Right forelimb (tissue), 1 donor: ENCODE results near the gene RAB5IF.
"Not testable (repeated sequence)": the region's sequence is repeated elsewhere in the genome, so short reads cannot be mapped to it uniquely, and the experiment has no call there.

Experiments
- DNase-seq: peaks from one replicate; pipeline ENCODE4 v3.0.0-alpha.2; 2018

Gene RAB5IF

DNA sequence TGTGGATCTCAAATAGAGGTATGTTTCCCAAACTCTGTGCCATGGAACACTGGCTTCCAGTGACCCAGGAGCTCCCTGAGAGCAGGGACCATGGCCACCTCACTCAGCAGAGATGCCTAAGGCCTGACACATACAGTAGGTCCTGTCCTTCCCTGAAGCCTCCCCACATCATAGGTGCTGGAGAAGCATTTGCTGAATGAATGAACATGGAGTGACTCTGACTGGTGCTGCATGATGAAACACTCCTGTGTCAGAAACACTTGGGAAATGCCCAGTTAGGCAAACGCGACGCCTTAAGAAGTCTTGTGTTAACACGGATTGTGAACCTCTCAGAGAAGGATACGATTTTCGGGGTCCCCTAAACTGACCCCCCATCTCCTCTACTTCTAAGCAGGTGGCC, 26.1 kb downstream of the RAB5IF start:
- DNase-seq, result no peak

DNA sequence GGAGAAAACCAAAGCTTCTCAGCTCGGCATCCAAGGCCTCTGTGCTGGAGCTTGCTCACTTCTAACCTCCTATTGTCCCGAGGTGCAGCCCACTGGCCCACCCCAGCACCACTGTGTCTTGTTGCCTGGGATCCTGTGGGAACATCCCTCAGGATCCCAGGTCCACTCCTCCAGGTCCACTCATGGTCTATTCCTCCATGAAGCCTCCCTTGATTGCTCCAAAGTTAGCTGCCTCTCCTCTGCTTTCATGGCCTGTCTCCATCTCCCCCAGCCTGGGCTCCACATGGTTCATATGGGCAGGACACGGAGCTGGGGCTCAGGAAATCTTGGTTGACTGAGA, 26.5 kb downstream of the RAB5IF start:
- DNase-seq, result no peak

DNA sequence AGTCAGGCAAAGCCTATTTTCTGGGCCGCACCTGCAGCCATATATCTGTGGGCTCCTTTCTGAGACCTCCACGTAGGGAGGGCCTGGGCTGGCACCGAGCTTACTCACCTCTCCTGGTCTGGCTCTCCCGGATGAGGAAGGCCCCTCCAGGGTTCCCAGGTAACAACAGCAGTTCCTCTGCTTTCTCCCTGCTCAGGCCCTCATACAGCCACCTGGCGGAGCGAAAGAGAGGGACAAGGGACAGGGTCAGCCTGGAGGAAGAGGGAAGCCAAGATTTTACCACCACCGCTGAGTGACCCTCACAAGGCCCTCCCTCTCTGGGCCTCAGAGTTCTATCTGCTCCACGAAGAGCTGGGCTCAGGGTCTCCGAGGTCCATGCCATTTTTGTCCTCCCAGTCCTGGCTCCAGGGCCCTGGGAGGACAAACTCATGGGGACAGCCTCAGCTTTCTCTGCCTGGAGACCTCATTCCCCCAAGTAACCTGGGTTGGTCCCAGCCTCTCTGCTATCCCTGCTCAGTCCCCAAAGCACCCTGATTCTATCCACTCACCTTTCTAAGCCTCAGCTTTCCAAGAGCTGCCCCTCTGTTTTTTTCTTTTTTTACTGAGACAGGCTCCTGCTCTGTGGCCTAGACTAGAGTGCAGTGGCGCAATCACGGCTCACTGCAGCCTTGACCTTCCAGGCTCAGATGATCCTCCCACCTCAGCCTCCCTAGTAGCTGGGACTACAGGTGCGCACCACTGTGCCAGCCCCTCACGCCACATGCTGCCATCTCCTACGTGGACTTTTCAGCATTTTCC, 27.1 kb downstream of the RAB5IF start:
- DNase-seq, result no peak

DNA sequence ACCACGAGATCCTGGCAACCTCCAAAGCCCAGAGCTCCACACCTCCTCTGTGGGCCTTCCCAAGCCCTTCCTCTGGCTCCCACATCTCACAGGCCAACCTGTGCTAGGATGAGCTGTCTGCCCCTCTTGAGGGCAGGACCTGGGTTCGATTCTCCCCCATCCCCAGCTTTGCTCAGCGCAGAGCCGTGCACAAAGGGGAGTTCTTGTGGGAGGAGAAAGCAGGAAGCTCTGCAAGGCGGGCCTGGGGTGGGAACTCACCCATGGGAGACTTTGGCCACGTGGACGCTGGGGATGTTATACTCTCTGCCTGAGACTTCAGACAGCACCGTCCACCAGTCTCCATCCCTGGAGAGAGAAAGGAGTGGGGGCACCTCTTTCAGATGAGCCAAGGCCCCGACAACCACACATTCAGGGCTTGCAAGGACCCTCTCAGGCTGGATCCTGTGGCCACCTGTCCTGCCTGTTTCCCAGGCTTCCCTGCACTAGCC, 27.8 kb downstream of the RAB5IF start:
- DNase-seq, result no peak

DNA sequence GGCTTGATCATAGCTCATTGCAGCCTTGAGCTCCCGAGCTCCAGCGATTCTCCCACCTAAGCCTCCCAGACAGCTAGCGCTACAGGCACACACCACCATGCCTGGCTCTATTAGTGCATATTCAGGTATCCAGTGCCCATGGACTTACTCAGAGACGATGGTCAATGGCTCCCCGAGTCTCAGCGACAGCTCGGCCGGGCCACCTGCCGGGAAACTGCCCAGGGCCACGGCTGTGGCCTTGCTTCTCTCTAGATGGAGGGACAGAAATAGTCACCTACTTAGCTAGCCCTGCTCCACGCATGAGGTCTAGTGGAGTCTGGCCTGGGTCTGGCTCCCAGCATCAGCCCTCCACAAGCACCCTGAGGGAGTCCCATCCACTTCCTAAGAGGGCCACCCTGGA, 28.8 kb downstream of the RAB5IF start:
- no peak for DNase-seq

DNA sequence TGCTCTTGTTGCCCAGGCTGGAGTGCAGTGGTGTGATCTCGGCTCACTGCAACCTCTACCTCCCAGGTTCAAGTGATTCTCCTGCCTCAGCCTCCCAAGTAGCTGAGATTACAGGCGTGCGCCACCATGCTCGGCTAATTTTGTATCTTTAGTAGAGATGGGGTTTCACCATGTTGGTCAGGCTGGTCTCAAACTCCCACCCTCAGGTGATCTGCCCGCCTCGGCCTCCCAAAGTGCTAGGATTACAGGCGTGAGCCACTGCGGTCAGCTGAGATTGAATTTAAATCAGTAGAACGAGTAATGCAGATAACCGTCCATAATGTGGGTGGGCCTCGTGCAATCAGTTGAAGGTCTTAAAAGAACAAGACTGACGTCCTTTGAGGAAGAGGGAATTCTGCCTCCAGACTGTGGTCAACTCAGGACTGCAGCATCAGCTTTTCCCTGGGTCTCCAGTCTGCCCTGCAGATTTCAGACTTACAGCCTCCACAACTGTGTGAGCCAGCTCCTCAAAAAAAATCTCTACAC, 33.4 kb downstream of the RAB5IF start:
- not testable (repeated sequence) for DNase-seq

DNA sequence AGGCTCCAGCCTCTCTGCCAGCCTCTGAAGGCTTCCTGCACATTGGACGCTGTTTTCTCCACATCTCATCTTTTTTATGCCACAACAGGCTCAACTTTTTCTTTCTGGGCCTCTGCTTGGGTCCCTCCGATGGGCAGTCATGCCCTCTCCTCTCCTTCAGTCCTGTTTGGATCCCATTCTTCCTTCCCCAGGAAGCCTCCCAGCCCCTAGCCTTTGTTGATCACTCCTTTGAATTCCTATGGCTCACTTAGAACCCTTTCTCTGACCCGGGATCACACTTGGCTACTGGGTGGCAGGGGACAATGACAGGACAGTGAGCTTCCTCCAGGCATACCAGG, 35.9 kb downstream of the RAB5IF start:
- DNase-seq, result no peak

DNA sequence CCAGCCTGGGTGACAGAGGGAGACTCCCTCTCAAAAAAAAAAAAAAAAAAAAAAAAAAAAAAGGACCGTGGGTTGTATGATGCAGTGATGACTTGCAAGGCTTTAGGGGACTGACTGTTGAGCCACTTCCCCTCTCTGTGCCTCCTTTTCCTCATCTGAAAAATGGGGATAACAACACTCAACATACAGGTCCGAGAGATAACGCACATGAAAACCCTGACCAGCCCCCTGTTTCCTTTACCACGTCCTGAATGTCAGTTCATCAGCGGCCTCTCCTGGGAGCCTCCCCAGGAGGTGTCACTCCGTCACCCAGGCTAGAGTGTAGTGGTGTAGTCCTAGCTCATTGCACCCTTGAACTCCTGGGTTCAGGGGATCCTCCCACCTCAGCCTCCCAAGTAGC, 36.6 kb downstream of the RAB5IF start:
- no peak for DNase-seq

DNA sequence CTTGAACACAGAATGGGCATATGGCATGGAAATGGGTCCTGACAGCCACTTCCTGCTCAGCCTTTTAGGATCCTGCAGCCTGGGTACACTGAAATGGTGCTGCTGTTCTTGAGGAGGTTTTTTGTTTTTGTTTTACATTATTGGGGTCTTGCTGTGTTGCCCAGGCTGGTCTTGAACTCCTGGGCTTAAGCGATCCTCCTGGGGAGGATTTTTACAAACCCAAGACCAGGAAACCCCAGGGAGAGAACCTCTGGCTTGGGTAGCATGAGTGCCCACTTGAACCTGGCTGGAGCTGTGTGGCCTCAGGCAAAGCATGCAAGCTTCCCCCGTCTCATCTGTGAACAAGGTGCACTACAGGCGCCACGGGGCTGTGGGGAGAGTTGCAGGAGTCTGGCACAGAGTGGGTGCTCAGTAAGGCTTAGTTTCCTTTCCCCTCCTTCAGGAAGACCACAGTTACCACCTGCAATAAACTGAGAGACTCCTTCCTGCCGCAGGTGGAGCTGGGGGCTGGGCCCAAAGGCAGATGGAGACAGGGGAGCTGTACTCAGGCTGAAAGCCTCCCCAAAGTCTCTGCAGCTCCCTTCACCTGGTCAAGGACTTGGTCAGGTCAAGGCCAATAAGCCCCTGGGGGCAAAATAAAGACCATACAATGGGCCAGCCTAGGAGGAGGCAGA, 38.6 kb downstream of the RAB5IF start:
- no peak for DNase-seq

DNA sequence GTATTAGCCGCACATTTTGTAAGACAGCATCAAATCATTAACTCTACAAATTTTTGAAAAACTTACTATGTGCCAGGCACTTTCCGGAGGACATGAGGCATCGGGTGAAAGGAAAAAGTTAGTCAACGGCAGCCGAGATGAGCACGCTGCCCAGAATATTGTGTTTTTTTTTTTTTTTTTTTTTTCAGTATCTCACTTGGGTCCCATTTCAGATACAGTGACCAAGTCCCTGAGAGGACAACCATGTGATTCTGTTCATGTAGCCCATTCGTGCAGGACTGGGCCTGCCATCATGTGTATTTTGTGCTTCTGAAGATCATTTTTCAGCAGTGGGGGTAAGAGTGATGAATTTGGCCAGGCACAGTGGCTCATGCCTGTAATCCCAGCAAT, 39.1 kb downstream of the RAB5IF start:
- DNase-seq, result no peak

DNA sequence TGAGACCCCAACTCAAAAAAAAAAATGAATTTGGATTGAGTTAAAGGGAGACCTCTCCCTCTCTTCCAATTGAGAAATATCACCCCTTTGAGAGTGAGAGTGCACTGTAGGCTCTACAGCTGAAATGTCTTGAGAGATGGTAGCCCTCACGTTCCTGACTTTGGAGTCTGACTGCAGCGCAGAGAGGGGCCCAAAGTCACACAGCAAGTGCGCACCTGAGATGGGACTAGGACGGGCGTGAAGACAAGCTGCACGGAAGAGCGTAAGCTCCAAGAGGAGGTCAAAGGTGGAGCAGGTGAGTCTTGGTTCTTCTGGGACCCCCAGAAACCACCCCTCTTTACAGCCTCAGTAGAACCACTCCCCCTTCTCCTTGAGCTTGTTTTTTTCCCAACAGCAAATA, 39.8 kb downstream of the RAB5IF start:
- no peak for DNase-seq

DNA sequence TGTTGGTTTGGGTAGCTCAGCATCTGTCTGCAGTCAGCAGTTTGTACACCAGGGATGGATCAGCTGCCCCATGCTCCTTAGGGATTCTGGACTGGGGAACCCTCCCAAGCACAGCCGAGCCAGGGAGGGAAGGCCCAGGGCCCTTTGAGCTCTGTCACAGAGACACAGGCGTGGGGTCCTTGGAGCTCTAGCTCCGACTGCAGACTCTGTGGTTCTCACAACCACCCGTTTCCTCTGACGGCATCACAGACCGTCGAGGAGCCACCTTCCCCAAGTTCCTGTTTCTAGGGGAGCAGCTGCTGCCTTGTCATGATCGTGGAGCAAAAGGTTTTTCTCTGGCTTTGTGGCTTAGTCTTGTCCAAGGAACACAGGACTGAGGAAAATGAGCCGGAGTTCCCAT, 40.4 kb downstream of the RAB5IF start, which contains the start of gene SLA2:
Gene SLA2 (minus strand): TSS at position 199 of the 400 bp plus-strand sequence. CDS start 4,861 bp downstream, outside the sequence.
- DNase-seq, result no peak

DNA sequence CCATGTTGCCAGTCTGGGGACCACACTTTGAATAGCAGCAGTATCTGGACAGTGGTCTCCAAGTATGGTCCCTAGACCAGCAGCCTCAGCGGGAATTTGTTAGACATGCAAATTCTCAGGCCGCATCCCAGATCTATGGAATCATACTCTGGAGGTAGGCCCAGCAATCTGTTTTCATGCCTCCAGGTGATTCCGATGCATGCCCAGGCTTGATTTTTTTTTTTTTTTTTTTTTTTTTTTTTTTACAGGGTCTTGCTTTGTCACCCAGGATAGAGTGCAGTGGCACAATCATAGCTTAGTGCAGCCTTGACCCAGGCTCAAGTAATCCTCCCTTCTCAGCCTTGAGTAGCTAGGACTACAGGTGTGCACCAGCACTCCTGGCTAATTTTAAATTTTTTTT, 41.1 kb downstream of the RAB5IF start:
- no peak for DNase-seq

DNA sequence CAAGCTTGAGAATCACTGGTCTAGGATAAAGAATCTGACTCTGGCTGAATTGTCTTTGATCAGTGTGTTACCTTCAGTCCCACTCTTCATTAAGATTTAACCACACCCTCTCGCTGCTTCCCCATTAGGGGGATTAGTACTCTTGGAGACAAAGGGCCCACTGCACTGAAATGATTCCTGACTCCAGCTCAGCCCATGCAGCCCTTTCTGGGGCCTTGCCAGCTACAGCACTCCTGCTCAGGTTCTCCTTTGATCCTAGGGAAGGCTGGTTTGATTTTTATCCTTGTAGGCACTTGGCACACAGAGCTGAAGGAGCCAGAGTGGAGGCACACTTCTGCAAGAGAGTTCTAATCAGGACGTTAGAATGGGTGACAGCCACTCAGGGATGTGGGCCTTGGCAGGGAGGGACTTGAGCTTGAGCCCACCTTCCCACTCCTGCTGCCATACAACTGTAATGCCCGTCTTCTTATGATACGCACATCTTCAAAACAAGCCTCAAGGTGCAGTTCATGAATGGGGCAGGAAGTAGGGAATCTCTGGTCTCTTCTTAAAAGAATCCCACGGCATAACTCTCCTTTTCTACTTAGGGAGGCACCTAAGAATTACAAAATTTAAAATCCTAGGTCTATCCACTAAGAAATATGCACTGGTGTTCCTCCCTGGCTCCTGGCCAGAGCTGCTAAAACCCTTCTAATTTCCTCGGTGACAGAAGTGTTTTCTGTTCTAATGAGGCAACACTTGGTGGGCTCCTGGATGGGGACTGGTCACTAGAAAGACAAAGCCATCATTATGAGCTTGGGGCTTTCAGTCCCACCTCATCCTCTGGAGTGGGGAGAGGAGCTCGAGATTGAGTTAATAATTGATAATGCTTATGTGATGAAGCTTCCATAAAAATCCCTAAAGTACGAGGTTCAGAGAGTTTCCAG, 41.9 kb downstream of the RAB5IF start:
- no peak for DNase-seq

DNA sequence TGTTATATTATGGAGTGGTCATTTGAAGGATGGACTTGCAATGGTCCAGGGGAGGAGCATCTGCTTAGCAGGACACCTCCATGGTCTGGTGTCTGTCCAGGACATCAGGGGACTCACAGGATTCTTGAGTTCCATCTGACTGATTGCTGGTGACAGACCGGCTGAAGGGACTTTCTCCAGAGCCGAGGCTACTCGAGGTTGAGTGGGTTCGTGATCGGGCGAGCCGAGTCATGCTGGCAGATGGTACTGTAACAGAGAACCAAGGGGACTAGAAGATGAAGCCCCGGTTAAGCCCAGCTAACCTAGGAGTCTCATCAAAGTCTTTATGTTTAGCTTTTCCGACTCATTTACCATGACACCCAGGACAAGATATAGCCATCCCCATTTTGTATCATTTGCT, 47.9 kb downstream of the RAB5IF start:
- no peak for DNase-seq

DNA sequence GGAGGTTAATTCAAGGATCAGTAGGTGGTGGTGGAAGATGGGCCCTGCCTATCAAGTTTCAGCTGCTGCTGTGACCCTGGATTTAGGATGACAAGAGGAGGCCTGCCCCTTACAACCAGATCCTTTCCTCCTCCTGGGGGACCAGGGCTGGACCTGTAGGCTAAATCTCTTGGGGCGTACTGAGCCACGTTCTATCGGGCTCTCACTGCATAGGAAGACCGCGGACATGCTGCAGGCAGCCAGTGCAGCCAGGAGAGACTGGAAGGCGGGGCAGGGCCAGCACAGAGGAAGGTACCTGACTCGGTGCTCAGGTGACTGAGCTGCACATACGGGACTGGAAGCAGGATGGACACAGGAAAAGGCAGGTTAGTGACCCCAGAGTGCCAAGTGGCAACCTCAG, 48.9 kb downstream of the RAB5IF start:
- no peak for DNase-seq

DNA sequence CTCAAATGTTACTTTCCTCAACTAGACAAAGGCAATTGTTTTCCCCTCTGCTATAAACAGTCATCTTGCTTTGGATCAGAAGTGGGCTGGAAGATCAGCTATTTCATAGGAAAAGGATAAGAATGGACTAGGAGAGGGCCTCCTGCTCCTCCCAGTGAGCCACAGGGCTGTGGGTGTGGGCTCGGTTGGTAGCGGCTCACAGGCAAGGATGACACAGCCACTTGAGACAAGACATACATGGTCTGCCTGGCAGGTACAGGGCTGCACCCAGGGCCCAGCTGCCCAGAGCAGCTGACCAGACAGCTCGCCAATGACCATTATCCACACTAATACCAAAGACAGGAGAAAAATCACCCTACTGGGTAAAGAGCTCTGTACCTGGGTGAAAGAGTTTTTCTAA, 49.4 kb downstream of the RAB5IF start:
- DNase-seq, result no peak

DNA sequence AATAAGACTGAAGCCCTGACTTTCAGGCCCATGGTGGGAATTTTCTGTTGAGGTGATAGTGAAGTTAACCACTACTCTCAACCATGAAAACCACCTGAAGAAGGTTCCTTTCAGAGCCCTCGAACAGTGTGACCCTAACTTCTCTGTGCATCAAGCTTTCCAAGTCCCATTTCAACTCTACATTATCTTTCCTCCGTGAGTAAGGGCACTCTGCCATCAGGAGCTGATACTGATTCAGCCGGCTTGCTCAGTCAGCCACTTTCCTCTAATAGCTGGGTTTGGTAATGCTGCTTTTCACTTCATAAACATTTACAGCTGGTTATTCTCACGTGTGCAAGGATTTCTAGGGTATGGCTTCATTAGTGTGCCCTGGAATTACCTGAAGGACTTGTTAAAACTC, 51.2 kb downstream of the RAB5IF start:
- no peak for DNase-seq

DNA sequence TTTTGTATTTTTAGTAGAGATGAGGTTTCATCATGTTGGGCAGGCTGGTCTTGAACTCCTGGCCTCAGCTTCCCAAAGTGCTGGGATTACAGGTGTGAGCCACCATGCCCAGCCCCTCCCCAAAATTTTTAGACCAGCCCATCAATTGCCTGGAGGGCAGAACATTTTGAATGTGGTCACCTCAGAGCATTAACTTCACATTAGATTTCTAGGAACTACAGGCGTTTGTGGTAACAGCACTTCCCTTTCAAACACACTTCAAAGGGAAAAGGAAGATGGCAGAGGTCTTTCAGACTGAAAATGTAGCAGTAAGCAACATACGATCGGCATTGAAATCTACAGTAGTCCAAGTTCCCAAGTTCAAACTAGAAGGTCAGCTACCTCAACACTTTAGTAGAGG, 52.7 kb downstream of the RAB5IF start:
- DNase-seq, result no peak
